Measurements from ENCODE around the gene SYNJ1. TPM values are rescaled to one million over a fixed set of nuclear protein-coding genes. Genes with fewer than 3 reads are reported as not detected.

SYNJ1 gene
- total and polyA plus RNA-seq, 9 of the 15 experiments (the other 6 are each of a cell fraction or from before 2014, with no cell fraction given): 2.4 to 10.6 (median 5.6) TPM

- peak; percentile 98 for TF ChIP-seq ATF6 (CRISPR knock-in tag; IDR thresholded peaks at IDR 0.05)
- peak; percentile 89 for TF ChIP-seq SP1 (CRISPR knock-in tag; IDR thresholded peaks at IDR 0.05)
- TF ChIP-seq ZNF395 (CRISPR knock-in tag; IDR thresholded peaks at IDR 0.05): peak; percentile 92; the same call in 1 of the 2 replicates
- no peak for TF ChIP-seq AFF4 (CRISPR knock-in tag; IDR thresholded peaks at IDR 0.05)
- TF ChIP-seq PURB (CRISPR knock-in tag; IDR thresholded peaks at IDR 0.05; ENCODE audit: low read depth): no peak
- TF ChIP-seq ZNF445 (CRISPR knock-in tag; IDR thresholded peaks at IDR 0.05; ENCODE audit: low read depth): no peak
- TF ChIP-seq SRF (CRISPR knock-in tag; IDR thresholded peaks at IDR 0.05): peak in 1 of 2 experiments; percentile 52; a peak in 1 of 4 replicates
- peak; percentile 50; the same call in 1 of the 2 replicates for TF ChIP-seq EP400 (IDR thresholded peaks at IDR 0.05)
- TF ChIP-seq ZNF551 (CRISPR knock-in tag; IDR thresholded peaks at IDR 0.05): no peak
- TF ChIP-seq ZNF512 (tag; IDR thresholded peaks at IDR 0.05): no peak
- TF ChIP-seq ZBTB1 (CRISPR knock-in tag; IDR thresholded peaks at IDR 0.05; ENCODE audit: borderline replicate concordance, low read depth): peak; percentile 95
- TF ChIP-seq KDM5B (IDR thresholded peaks at IDR 0.05; ENCODE audit: insufficient replicate concordance, low read depth, low read length): peak; percentile 85
- TF ChIP-seq SP2 (IDR thresholded peaks at IDR 0.05; ENCODE audit: extremely low read depth, low read depth, low read length, poor library complexity, severe bottlenecking): no peak
Observed at GRCh38 chr21:32727687-32728455, at the start of gene SYNJ1 (continued).

Data from K562 (cell line).